COLO829 (cell line): ENCODE data around the gene CCDC183.
"Not testable (repeated sequence)": the region's sequence is repeated elsewhere in the genome, so short reads cannot be mapped to it uniquely, and the experiment has no call there.

ENCODE experiments used
- DNase-seq: peaks from one replicate; pipeline ENCODE4 v3.0.0; 2012; ENCODE audit warnings: low spot score

The CCDC183 gene

GRCh38 chr9:136785565-136786355 lies 10.4 kb upstream of the CCDC183 start:
- not testable (repeated sequence) for DNase-seq

GRCh38 chr9:136786451-136786850 lies 9.7 kb upstream of the CCDC183 start:
- no peak for DNase-seq

GRCh38 chr9:136786983-136787382 lies 9.2 kb upstream of the CCDC183 start:
- not testable (repeated sequence) for DNase-seq

DNA sequence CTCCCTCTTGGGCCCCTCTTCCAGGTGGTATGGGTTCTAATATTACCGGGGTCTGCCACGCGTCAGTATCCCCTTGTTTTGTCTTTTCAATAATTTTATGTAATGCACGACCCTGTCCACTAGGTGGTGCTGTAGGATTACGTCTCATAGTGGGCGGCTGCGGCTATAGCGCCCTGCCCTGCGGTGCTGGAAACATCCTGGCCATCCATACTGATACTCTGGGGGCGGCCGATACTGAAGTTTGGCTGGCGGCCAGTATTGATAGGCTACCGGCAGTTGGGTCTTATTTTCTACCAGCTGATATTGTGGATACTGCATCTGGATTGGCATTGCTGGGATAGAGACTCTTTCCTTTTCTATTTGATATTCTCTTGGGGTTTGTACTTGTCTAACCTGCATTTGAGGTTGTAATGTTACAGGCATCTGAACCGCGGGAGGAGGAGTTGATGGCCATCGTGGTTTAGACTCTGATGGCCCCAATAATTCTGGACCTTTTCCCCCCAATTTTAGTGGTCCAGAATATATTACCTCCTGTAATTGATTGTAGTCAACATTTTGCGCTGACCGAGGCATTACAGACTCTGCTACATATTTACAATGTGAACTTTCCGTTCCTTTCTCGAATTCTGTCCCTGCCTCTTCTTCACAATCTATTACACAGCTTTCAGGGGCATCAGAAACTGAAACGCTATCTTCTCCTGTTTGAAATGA lies 8.3 kb upstream of the CCDC183 start:
- DNase-seq = peak; percentile 69

DNA sequence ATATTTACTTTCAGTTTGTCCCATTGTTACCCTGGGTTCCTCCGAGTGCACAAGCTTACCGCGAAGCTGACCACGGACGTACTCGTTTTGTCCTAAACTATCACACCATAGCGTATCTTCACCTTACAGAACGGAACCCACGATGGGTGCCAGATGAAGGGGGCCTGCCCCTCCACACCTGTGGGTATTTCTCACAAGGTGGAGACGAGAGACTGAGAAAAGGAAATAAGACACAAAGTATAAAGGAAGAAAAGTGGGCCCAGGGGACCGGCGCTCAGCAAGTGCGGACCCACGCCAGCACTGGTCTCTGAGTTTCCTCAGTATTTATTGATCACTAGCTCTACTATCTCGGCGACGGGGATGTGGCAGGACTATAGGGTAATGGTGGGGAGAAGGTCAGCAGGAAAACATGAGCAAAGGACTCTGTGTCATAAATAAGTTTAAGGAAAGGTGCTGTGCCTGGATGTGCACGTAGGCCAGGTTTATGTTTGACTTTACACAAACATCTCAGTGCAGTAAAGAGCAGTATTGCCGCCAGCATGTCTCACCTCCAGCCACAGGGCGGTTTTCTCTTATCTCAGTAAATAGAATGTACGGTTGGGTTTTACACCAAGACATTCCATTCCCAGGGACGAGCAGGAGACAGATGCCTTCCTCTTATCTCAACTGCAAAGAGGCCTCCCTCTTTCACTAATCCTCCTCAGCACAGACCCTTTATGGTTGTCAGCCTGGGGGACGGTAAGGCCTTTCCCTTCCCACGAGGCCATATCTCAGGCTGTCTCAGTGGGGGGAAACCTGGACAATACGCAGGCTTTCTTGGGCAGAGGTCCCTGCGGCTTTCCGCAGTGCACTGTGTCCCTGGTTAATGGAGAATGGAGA lies 7.3 kb upstream of the CCDC183 start:
- not testable (repeated sequence) for DNase-seq

DNA sequence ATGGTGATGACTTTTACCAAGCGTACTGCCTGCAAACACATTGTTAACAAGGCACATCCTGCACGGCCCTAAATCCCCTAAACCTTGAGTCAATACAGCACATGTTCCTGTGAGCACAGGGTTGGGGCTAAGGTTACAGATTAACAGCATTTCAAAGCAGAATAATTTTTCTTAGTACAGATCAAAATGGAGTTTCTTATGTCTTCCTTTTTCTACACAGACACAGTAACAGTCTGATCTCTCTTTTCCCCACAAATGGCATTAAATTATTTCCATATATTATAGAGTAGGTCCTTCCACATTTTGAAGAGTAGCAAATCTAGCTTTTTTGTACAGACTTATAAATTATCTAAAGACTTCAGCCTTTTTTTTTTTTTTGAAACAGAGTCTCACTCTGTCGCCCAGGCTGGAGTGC lies 6.6 kb upstream of the CCDC183 start:
- DNase-seq = no peak

GRCh38 chr9:136790640-136791515 lies 5.3 kb upstream of the CCDC183 start, which contains the start of gene TMEM141:
TSS of gene TMEM141 (plus strand) at chr9:136791344. CDS start at chr9:136791371, 27 bp downstream.
- peak; percentile 100 for DNase-seq

DNA sequence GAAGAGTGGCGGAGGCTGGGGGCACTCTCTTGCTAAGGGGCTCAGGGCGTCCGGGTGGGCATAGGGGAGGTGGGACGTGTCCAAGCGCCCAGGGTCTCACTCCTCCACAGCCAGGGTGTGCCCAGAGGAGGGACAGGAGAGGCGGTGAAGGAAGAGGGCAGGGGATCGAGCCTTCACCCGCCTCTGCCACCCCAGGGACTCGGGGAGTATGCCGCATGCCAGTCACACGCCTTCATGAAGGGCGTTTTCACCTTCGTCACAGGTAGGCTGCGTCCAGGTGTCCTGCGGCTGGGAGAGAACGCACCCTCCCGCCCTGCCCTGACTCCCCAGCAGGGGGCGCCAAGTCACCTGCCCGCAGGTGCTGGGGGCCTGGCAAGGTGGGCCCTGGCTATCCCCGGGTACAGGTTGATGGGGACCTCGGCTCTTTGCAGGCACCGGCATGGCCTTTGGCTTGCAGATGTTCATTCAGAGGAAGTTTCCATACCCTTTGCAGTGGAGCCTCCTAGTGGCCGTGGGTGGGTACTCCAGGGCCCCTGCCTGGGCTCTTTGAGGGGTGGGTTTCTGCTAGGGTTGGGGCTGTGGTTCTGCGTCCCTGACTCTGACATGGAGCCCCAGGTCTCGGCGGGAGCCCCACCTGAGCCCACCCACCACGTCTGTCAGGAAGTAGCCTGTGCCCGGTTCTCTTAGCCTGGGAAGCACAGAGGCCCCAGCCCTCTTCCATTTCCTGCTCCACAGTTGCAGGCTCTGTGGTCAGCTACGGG lies 4.4 kb upstream of the CCDC183 start:
- peak; percentile 42 for DNase-seq

DNA sequence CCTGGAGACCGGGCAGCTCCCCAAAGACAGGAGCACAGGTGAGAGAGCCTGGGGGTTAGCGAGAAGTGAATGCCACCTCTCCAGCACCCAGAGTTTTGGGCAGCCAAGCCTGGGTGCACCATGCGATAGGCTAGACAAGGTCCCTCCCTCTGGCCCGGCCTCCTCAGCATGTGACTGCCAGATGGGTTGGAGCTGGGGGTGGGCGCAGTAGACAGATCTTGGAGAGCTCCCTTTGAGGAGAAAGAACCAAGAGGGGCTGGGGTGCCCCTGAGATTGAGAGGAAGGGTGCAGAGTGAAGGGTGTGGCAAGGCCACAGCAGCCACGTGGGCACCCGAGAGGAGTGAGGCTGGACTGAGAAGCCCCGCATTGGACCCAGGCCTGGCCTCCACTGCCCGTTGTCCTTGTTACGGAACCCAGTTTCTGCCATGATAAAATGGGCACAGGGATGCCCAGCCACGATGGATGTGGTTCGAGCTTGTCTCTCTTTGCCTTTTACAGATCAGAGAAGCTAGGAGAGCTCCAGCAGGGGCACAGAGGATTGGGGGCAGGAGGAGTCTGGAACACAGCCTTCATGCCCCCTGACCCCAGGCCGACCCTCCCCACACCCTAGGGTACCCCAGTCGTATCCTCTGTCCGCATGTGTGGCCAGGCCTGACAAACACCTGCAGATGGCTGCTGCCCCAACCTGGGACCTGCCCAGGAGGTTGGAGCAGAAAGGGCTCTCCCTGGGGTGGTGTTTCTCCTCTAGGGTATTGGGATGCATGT lies 3.6 kb upstream of the CCDC183 start:
- no peak for DNase-seq

DNA sequence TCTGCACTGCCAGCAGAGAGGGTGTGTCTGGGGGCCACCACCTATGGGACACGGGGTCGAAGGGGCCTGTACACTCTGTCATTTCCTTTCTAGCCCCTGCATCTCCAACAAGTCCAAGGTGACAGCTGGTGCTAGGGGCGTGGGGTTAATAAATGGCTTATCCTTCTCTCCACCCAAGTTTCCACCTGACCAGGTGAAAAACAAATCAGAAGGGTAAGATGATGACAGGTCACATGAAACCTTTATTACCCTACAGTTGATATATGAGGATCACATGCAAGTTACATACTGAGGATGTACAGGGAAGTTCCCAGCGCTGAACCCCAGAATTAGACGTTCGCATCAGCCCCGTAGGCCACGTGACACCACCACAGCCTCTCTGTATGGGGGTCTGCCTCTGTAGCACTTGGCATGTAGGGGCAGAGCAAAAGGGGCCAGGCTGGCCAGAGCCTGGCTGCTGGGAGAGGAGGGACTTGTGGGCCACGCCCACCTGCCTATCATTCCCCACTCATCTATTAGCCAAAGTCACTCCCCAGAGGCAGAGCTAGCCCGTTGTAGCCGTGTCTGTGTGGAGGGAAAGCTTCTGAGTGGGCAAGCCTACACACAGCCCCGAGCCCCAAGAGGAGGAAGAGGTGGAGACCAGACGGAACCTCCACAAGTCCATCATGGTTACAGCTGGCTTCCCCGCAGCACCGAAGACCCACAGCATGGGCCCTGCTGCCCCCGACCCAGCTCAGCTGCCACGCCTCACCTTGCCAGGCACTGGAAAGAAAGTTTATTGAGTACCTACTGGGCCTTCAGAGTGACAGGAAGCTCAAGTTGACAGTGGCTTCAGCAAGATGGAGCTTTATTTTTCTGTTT lies 2.8 kb upstream of the CCDC183 start:
- no peak for DNase-seq

- no peak for DNase-seq
Observed at GRCh38 chr9:136794281-136794999, 1.7 kb upstream of the CCDC183 start.

DNA sequence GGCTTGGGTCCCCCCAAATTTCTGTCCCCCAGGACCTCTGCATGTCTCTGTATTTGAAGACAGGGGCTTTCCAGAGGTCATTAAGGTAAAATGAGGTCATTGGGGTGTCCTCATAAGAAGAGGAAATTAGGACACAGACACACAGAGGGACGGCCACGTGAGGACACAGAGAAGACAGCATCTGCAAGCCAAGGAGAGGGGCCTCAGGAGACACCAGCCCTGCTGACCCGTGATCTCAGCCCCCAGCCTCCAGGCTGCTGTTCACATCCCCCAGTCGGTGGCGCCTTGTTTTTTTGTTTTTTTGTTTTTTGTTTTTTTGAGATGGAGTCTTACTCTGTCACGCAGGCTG lies 1.2 kb upstream of the CCDC183 start:
- no peak for DNase-seq

GRCh38 chr9:136796775-136797347 lies 723 bp downstream of the CCDC183 start:
- not testable (repeated sequence) for DNase-seq

- no peak for DNase-seq
Observed at GRCh38 chr9:136798708-136799078, 2.6 kb downstream of the CCDC183 start.

- DNase-seq = no peak
Observed at GRCh38 chr9:136799079-136799853, 3.1 kb downstream of the CCDC183 start.

DNA sequence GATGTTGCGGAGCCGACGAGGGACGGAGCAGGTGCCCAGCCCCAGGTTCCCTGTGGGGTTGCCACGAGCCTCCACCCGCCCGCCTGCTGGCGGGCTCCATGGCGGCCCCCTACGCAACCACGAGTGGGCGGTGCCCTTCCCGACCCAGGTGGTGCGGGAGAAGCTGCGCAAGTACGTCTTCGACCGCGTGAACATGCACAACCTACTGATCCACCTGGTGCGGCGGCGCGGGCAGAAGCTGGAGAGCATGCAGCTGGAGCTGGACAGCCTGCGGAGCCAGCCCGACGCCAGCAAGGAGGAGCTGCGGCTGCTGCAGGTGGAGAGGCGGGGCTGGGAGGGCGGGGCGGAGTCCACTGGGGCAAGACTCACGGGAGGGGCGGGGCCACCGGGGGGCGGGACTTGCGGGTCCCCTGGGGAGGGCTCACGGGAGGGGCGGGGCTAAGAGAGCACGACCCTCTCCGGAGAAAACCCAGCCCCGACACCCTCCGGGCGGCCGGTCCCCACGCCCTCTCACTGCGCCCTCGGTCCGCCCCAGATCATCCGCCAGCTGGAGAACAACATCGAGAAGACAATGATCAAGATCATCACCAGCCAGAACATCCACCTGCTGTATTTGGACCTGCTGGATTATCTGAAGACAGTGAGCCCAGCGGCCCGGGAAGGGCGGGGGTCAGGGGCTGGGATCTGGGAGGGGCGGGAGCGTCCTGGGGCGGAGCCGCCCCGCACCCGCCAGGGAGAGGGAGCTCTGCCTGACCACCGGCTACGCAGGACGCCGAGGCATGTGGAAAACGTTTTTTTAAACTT lies 3.9 kb downstream of the CCDC183 start:
- DNase-seq = peak; percentile 71
